Liver (tissue), 9 donors: ENCODE results near the gene ST3GAL5. TPM values are rescaled to one million over a fixed set of nuclear protein-coding genes. Genes with fewer than 3 reads are reported as not detected.
A peak's percentile ranks its signal among the peaks of the same experiment; 100 is the strongest.

Experiments used
- DNase-seq: peaks from one replicate; pipeline ENCODE4 v3.0.0-alpha.2; 2017; ENCODE audit warnings: low spot score
- H3K27ac ChIP-seq, 2 donors: one replicate each; pipeline ENCODE4 v1.7.0; 2013; ENCODE audit warnings: inconsistent platforms in 2 of 2, low read length in 2 of 2, control low read depth in 1 of 2, low read depth in 1 of 2, mild to moderate bottlenecking in 1 of 2
- H3K27me3 ChIP-seq, 4 donors: one replicate each; pipeline versions ENCODE4 v1.6.1 to v1.7.0; 2013; ENCODE audit warnings: low read length in 3 of 4, inconsistent platforms in 1 of 4, mild to moderate bottlenecking in 1 of 4, moderate library complexity in 1 of 4; ENCODE audit not compliant: control insufficient read depth in 4 of 4, insufficient read depth in 4 of 4
- H3K36me3 ChIP-seq, 4 donors: one replicate each; pipeline versions ENCODE4 v1.6.1 to v1.7.0; 2013; ENCODE audit warnings: low read length in 3 of 4, mild to moderate bottlenecking in 3 of 4, low read depth in 1 of 4, moderate library complexity in 1 of 4; ENCODE audit not compliant: control insufficient read depth in 4 of 4, insufficient read depth in 3 of 4
- H3K4me1 ChIP-seq, 4 donors: one replicate each; pipeline versions ENCODE4 v1.6.1 to v1.7.0; 2013; ENCODE audit warnings: low read length in 3 of 4, mild to moderate bottlenecking in 3 of 4, moderate library complexity in 1 of 4; ENCODE audit not compliant: control insufficient read depth in 4 of 4, insufficient read depth in 4 of 4
- H3K4me3 ChIP-seq, 3 donors: one replicate each; pipeline versions ENCODE4 v1.6.1 to v1.7.0; 2013; ENCODE audit warnings: low read length in 3 of 3, control low read depth in 1 of 3, low read depth in 1 of 3, mild to moderate bottlenecking in 1 of 3
- H3K9ac ChIP-seq, 2 donors: one replicate each; pipeline ENCODE4 v1.7.0; 2013; ENCODE audit warnings: low read length in 2 of 2, mild to moderate bottlenecking in 2 of 2, moderate library complexity in 2 of 2, control low read depth in 1 of 2, low read depth in 1 of 2
- H3K9me3 ChIP-seq, 4 donors: one replicate each; pipeline versions ENCODE4 v1.6.1 to v1.7.0; 2013; ENCODE audit warnings: low read length in 3 of 4; ENCODE audit not compliant: control insufficient read depth in 4 of 4
- ATF3 ChIP-seq: IDR thresholded peaks from 2 replicates; pipeline ENCODE4 v1.6.1; 2016; ENCODE audit warnings: antibody characterized with exemption
- CTCF ChIP-seq: fragments of 150-350 bp; IDR thresholded peaks from 2 replicates; pipeline ENCODE4 v1.5.1; 2017; ENCODE audit warnings: improper control_type of control experiment, low read depth, low read length; ENCODE audit not compliant: missing input control
- EGR1 ChIP-seq, 2 donors: IDR thresholded peaks; 2 replicates each; pipeline ENCODE4 v1.6.1; 2016 to 2018; ENCODE audit warnings: antibody characterized with exemption in 2 of 2, low read depth in 2 of 2
- FOXA1 ChIP-seq: IDR thresholded peaks from 2 replicates; pipeline ENCODE4 v1.6.1; 2016; ENCODE audit warnings: antibody characterized with exemption
- FOXA2 ChIP-seq: IDR thresholded peaks from 2 replicates; pipeline ENCODE4 v1.6.1; 2016; ENCODE audit warnings: antibody characterized with exemption
- GABPA ChIP-seq, 2 donors: IDR thresholded peaks in 1 of 2; conservative IDR thresholded peaks in 1 of 2; 2 replicates each; pipeline ENCODE4 v1.6.1; 2016; ENCODE audit warnings: antibody characterized with exemption in 2 of 2, mild to moderate bottlenecking in 1 of 2, moderate library complexity in 1 of 2
- HNF4A ChIP-seq, 2 donors: conservative IDR thresholded peaks; 2 replicates each; pipeline ENCODE4 v1.6.1; 2016; ENCODE audit warnings: antibody characterized with exemption in 2 of 2, mild to moderate bottlenecking in 2 of 2
- HNF4G ChIP-seq: IDR thresholded peaks from 2 replicates; pipeline ENCODE4 v1.6.1; 2016; ENCODE audit warnings: antibody characterized with exemption
- JUND ChIP-seq, 2 donors: IDR thresholded peaks; 2 replicates each; pipeline ENCODE4 v1.6.1; 2016; ENCODE audit warnings: antibody characterized with exemption in 2 of 2
- MAX ChIP-seq: IDR thresholded peaks from 2 replicates; pipeline ENCODE4 v1.6.1; 2016; ENCODE audit warnings: antibody characterized with exemption
- NR2F2 ChIP-seq: IDR thresholded peaks from 2 replicates; pipeline ENCODE4 v1.6.1; 2016; ENCODE audit warnings: antibody characterized with exemption
- RAD21 ChIP-seq, 2 donors: IDR thresholded peaks; 2 replicates each; pipeline ENCODE4 v1.6.1; 2016; ENCODE audit warnings: antibody characterized with exemption in 2 of 2, mild to moderate bottlenecking in 2 of 2
- REST ChIP-seq: IDR thresholded peaks from 2 replicates; pipeline ENCODE4 v1.6.1; 2016; ENCODE audit warnings: antibody characterized with exemption, mild to moderate bottlenecking
- RXRA ChIP-seq, 2 donors: IDR thresholded peaks; 2 replicates each; pipeline ENCODE4 v1.6.1; 2017 to 2018; ENCODE audit warnings: antibody characterized with exemption in 2 of 2, mild to moderate bottlenecking in 1 of 2
- SP1 ChIP-seq: IDR thresholded peaks from 2 replicates; pipeline ENCODE4 v1.6.1; 2018; ENCODE audit warnings: antibody characterized with exemption, mild to moderate bottlenecking
- TAF1 ChIP-seq: conservative IDR thresholded peaks from 2 replicates; pipeline ENCODE4 v1.6.1; 2016; ENCODE audit warnings: antibody characterized with exemption, mild to moderate bottlenecking
- YY1 ChIP-seq: IDR thresholded peaks from 2 replicates; pipeline ENCODE4 v1.6.1; 2016; ENCODE audit warnings: antibody characterized with exemption, mild to moderate bottlenecking
- ZBTB33 ChIP-seq: IDR thresholded peaks from 2 replicates; pipeline ENCODE4 v1.6.1; 2016; ENCODE audit warnings: antibody characterized with exemption
- WGBS: extraction: QIAGEN DNeasy Blood & Tissue Kit; methylation state at CpG from one replicate; pipeline ENCODE4 v1.1.7; 2013; 5-methylcytosine and 5-hydroxymethylcytosine counted together
- polyA plus RNA-seq, 2 donors: library from polyadenylated mRNA; stranded (reverse) in 1 of 2; unstranded in 1 of 2; fragments of 200-250 nt in 1 of 2; fragments of >200 nt in 1 of 2; fragmentation: Nextera tagmentation in 1 of 2; extraction: Ambion mirVana in 1 of 2; gene quantifications; one replicate each; pipeline versions ENCODE4 v1.2.1 to v1.2.3, GENCODE V29; 2013 to 2015
- total RNA-seq, 2 donors: library from RNA; depleted of rRNA; stranded (reverse); fragments of >200 nt; gene quantifications; one replicate each; pipeline ENCODE4 v1.2.3, GENCODE V29; 2014
- donor health status: healthy.
- donor health status: healthy.
- donor health status: healthy.
- donor health status: healthy.
- donor health status: healthy.

ST3GAL5 gene
- total and polyA plus RNA-seq, 4 donors: 4.5 to 17.0 (median 9.0) TPM

- H3K36me3 ChIP-seq: no peaks in the 10 kb centered on the region
- H3K4me1 ChIP-seq: peaks cover 6 to 40% (median 28%) of the 10 kb centered on the region in 4 donors
- WGBS: 37% methylated on average over 5 of the region's 5 CpGs
- H3K9me3 ChIP-seq: no peaks in the 10 kb centered on the region
- no peaks in the 10 kb centered on the region for H3K27me3 ChIP-seq
- TF ChIP-seq REST: peak; percentile 80
- TF ChIP-seq RAD21 (IDR thresholded peaks at IDR 0.05): peak; percentile 38 to 55
- TF ChIP-seq GABPA (IDR thresholded peaks at IDR 0.05 in 1 of 2, conservative IDR thresholded peaks at IDR 0.05 in 1 of 2): no peak
- peak; percentile 47 to 71 for TF ChIP-seq HNF4A (conservative IDR thresholded peaks at IDR 0.05)
- peak; percentile 58 for TF ChIP-seq MAX
- TF ChIP-seq ATF3: no peak
- TF ChIP-seq NR2F2: no peak
- TF ChIP-seq YY1: peak; percentile 57
- TF ChIP-seq EGR1 (IDR thresholded peaks at IDR 0.05; ENCODE audit: low read depth in 2 of 2): no peak
- no peak for TF ChIP-seq HNF4G
- TF ChIP-seq ZBTB33: peak; percentile 53
- TF ChIP-seq SP1: peak; percentile 48
- no peak for TF ChIP-seq FOXA2
- TF ChIP-seq CTCF: no peak
- TF ChIP-seq FOXA1: peak; percentile 10
- TF ChIP-seq JUND (IDR thresholded peaks at IDR 0.05): peak in 1 of 2 donors; percentile 63
- TF ChIP-seq RXRA (IDR thresholded peaks at IDR 0.05): peak in 1 of 2 donors; percentile 77
- no peak for TF ChIP-seq TAF1
- peak overlapping the region; percentile 42 to 44 for H3K27ac ChIP-seq
- H3K9ac ChIP-seq: no peak overlapping the region
- H3K4me3 ChIP-seq: no peak overlapping the region
- no peak for DNase-seq
Measured at GRCh38 chr2:85920810-85921545, 32.2 kb upstream of the ST3GAL5 start.
